Measurements from ENCODE around the gene NEB.

Gene NEB

DNA sequence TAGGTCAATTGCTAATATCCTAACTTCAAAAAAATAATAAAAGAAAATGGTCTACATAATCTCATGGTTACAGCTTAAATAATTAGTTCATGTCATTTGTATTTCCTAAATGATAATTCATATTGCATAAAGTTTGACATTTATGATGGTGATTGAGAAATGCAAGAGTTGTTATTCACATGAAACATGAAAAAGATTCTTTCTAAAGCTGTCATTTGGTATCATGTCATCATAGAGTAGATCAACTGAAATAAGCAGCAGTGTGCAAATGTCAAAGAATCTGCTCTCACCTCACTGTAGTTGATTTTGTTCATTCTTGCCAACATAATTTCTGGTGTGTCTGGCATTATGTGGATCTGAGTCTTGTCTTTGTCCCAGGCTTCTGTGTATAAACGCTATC is 95.3 kb downstream of the NEB start:
- no peak for DNase-seq (ENCODE audit: low read depth)
- H3K4me3 ChIP-seq (ENCODE audit: low read depth, low read length), result no peak overlapping the region
- TF ChIP-seq, protein P1, sequence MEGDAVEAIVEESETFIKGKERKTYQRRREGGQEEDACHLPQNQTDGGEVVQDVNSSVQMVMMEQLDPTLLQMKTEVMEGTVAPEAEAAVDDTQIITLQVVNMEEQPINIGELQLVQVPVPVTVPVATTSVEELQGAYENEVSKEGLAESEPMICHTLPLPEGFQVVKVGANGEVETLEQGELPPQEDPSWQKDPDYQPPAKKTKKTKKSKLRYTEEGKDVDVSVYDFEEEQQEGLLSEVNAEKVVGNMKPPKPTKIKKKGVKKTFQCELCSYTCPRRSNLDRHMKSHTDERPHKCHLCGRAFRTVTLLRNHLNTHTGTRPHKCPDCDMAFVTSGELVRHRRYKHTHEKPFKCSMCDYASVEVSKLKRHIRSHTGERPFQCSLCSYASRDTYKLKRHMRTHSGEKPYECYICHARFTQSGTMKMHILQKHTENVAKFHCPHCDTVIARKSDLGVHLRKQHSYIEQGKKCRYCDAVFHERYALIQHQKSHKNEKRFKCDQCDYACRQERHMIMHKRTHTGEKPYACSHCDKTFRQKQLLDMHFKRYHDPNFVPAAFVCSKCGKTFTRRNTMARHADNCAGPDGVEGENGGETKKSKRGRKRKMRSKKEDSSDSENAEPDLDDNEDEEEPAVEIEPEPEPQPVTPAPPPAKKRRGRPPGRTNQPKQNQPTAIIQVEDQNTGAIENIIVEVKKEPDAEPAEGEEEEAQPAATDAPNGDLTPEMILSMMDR (IDR thresholded peaks at IDR 0.05; ENCODE audit: low read depth, low read length, missing control alignments), result no peak
- in situ Hi-C loops (cut with HindIII; ENCODE audit: low sequenced_read_pairs), result loop anchor here (10.0 kb wide), 2 partner anchors 84 to 144 kb away; no protein-coding TSS in a partner anchor

DNA sequence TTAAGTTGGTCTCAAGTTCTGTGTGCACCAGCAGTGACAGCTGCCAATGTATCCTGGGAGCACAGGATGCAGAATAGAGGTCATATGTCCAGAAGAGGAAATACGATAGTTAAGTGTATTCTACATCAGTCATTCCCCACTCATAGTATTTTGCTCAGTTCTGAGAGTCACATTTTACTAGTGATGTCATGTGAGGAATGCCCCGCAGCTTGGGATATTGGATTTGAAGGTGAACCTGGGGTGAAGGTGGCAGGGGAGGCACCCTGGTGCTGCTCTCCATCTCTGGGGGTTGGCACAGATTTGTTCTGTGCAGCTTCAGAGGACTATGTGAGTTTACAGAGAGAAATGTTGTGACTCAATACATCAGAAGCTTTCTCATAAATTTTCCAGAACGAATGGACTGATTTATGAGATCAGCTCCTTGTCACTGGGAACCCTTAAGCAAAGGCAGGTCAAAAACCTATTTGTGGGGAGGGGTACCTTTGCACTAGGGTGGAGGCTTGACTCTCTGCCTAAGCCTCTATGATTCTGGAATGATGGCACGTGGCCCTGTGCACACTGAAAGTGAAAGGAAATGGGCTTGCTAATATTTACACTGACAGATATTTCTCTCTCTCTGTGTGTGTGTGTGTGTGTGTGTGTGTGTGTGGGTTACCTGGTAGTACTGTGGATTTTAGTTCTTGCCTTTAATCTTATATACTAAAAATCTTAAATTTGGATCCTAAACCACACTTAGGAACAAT is 95.9 kb downstream of the NEB start:
- H3K4me3 ChIP-seq (ENCODE audit: low read depth, low read length), result no peak overlapping the region
- TF ChIP-seq, protein P1 (IDR thresholded peaks at IDR 0.05; ENCODE audit: low read depth, low read length, missing control alignments), result no peak
- in situ Hi-C loops (cut with HindIII; ENCODE audit: low sequenced_read_pairs), result loop anchor here (10.0 kb wide), 2 partner anchors 84 to 144 kb away; no protein-coding TSS in a partner anchor
- no peak for DNase-seq (ENCODE audit: low read depth)

DNA sequence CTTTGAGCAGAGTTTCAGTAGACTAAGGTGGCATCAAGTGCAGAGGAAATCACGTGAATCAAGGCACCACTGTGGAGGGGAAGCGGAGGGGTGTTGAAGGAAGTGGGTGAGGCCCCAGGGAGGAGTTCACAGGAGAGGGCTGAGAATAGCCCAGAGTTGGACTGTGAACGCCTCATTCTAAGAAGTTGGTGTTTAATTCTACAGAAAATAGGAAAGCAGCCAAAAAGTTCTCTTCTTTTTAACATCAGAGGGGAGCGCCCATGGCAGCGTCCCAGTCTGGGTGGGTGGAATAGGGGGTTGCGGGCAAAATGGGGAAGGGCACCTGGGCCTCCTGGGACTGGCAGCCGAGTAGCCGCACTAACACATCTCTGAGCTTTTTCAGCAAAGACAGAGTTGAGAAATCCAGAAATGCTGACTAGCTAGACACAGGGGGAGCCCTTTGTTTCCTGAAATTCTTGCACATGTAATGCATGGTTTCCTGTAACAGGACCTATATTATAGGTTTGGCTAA is 97.0 kb downstream of the NEB start:
- no peak for DNase-seq (ENCODE audit: low read depth)
- in situ Hi-C loops (cut with HindIII; ENCODE audit: low sequenced_read_pairs), result loop anchor here (10.0 kb wide), 2 partner anchors 83 to 143 kb away; no protein-coding TSS in a partner anchor
- no peak overlapping the region for H3K4me3 ChIP-seq (ENCODE audit: low read depth, low read length)
- TF ChIP-seq, protein P1 (IDR thresholded peaks at IDR 0.05; ENCODE audit: low read depth, low read length, missing control alignments), result no peak

DNA sequence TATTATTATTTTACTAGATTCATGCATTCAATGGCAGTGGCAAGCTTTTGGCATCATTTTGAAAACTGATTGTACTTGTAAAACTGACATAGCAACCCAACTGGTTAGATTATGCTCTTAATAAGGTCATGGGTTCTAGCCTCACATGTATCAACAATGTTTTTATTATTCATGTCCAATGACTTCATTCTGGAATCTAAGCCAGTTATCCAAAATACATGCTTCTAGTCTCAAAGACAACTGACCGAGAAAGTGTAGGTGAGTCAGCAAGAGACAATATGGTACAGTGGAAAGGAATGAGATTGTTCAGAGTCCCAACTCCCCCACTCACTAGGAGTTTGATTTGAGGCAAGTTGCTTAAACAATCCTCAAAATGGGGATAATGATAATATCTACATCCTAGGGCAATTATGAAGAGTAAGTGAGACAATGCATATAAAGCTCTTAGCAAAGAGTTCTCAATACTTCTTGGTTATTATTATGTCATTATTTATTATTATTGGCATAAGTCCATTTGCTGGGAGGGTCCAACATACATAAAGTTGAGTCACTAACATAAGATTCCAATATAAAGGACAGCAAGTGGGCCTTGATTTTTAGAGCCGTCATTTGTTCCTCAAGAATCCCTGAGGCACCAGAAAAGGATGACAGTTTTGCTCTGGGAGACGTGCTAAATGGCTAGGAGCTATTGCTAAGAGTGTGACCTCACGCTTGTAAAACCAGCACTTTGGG is 99.4 kb downstream of the NEB start:
- TF ChIP-seq, protein P1 (IDR thresholded peaks at IDR 0.05; ENCODE audit: low read depth, low read length, missing control alignments), result no peak
- H3K4me3 ChIP-seq (ENCODE audit: low read depth, low read length), result no peak overlapping the region
- in situ Hi-C loops (cut with HindIII; ENCODE audit: low sequenced_read_pairs), result loop anchor here (10.0 kb wide), 2 partner anchors 80 to 140 kb away; no protein-coding TSS in a partner anchor
- DNase-seq (ENCODE audit: low read depth), result no peak

DNA sequence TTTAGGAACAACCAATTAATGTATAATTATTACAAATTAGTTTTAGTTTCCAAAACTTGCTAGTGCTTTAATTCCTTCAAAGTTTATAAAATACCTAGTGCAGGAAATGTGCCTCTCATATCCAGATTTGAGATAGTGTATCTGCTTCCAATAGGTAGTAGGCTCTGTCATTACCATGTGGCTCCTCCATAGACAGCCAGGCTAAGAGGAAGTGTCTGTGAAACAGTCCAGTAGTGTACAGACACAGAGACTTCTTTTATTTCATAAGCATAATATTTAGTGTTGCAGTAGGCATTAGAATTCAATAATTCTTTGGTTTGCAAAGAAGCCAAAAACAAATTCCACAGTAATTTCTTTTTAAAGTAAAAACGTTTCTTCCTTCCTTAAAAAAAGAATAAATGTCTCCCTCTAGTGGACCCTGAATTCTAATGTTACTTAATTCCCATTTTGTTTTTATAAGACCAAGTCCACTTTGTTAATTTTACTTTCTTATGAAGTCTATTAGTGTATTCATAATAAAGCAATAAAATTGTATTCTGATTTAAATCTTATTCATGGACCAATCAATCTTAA is 101.2 kb downstream of the NEB start:
- in situ Hi-C loops (cut with HindIII; ENCODE audit: low sequenced_read_pairs), result loop anchor here (10.0 kb wide), 2 partner anchors 78 to 138 kb away; no protein-coding TSS in a partner anchor
- no peak overlapping the region for H3K4me3 ChIP-seq (ENCODE audit: low read depth, low read length)
- DNase-seq (ENCODE audit: low read depth), result no peak
- TF ChIP-seq, protein P1 (IDR thresholded peaks at IDR 0.05; ENCODE audit: low read depth, low read length, missing control alignments), result no peak

DNA sequence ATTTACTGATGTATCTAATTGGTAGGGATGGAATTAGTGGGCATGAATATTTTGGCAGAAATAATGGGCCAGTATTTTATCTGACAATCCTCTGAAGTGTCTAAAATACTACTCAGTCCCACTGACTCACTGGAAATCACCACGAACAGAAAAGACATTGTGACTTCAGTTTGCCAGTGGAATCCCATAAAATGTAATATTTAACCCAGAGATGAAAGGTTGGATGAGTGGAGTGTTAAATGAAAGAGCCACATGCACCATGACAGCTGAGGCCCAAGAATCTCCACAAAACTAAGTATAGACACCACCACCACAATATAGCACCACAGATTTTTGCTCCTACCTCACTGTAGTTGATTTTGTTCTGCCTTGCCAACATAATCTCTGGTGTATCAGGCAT is 103.9 kb downstream of the NEB start:
- TF ChIP-seq, protein P1 (IDR thresholded peaks at IDR 0.05; ENCODE audit: low read depth, low read length, missing control alignments), result no peak
- no peak for DNase-seq (ENCODE audit: low read depth)

More for the DNA sequence above, 103.9 kb downstream of the NEB start:
- H3K4me3 ChIP-seq (ENCODE audit: low read depth, low read length), result no peak overlapping the region
- in situ Hi-C loops (cut with HindIII; ENCODE audit: low sequenced_read_pairs), result loop anchor here (10.0 kb wide), 2 partner anchors 76 to 136 kb away; no protein-coding TSS in a partner anchor

All from astrocyte of the cerebellum (primary cell).